Coronary artery (tissue), 2 donors: ENCODE data around the gene NR3C2.
A peak's percentile ranks its signal among the peaks of the same experiment; 100 is the strongest.

ENCODE experiments used
- DNase-seq: peaks from one replicate; pipeline ENCODE4 v3.0.0-alpha.2; 2017; ENCODE audit warnings: low spot score
- H3K27ac ChIP-seq, 2 donors: fragments of 200-600 bp; sonication (generic); one replicate each; pipeline ENCODE4 v1.5.1; 2016 to 2019
- H3K4me3 ChIP-seq: fragments of 200-600 bp; sonication (generic); 2 replicates; pipeline ENCODE4 v1.5.1; 2016; ENCODE audit warnings: mild to moderate bottlenecking, moderate library complexity
- CTCF ChIP-seq: fragments of 200-600 bp; sonication (generic); IDR thresholded peaks from one replicate; pipeline ENCODE4 v1.5.1; 2019; ENCODE audit warnings: antibody characterized with exemption

NR3C2 gene

GRCh38 chr4:148052448-148052847 is 389.8 kb downstream of the NR3C2 start:
- H3K27ac ChIP-seq: no peak overlapping the region
- H3K4me3 ChIP-seq: no peak overlapping the region
- no peak for DNase-seq
- TF ChIP-seq CTCF: no peak

DNA sequence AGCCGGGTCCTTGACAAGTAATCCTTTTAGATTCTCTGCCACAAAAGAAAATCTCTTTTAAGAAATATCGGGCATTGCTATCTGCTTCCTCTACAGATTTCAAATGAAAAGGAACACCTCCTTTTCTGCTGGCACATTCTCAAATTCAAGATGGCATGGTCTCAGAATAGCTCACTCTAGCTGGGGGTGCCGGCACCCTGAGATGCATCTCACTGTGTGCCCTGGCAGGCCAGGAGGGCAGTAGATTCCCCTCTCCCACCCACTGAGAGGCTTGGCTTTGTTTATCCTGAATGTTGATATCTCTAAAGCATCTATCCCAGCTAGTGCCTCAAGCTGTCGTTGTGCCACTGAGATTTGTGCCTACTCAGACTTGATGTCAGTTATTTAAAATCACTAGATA is 390.8 kb downstream of the NR3C2 start:
- H3K4me3 ChIP-seq: no peak overlapping the region
- TF ChIP-seq CTCF: no peak
- DNase-seq: no peak
- no peak overlapping the region for H3K27ac ChIP-seq

GRCh38 chr4:148048598-148048997 is 393.6 kb downstream of the NR3C2 start:
- TF ChIP-seq CTCF: no peak
- no peak overlapping the region for H3K4me3 ChIP-seq
- DNase-seq: no peak
- H3K27ac ChIP-seq: peak overlapping the region in 1 of 2 donors; percentile 23

GRCh38 chr4:148044912-148045352 is 397.3 kb downstream of the NR3C2 start:
- Histone ChIP-seq H3K4me3 (no peak overlapping the region), H3K27ac (no peak overlapping the region)
- TF ChIP-seq CTCF: no peak
- no peak for DNase-seq

- H3K4me3 ChIP-seq: no peak overlapping the region
- no peak for DNase-seq
- H3K27ac ChIP-seq: peak overlapping the region in 1 of 2 donors; percentile 8
- no peak for TF ChIP-seq CTCF
Observed at GRCh38 chr4:148044089-148044911, 397.9 kb downstream of the NR3C2 start.

- no peak for TF ChIP-seq CTCF
- H3K27ac ChIP-seq: no peak overlapping the region
- H3K4me3 ChIP-seq: no peak overlapping the region
- DNase-seq: no peak
Observed at GRCh38 chr4:148041606-148042329, 400.4 kb downstream of the NR3C2 start.
